ENCODE measurements around the gene FCAR.
"Not testable (repeated sequence)": the region's sequence is repeated elsewhere in the genome, so short reads cannot be mapped to it uniquely, and the experiment has no call there.

DNA sequence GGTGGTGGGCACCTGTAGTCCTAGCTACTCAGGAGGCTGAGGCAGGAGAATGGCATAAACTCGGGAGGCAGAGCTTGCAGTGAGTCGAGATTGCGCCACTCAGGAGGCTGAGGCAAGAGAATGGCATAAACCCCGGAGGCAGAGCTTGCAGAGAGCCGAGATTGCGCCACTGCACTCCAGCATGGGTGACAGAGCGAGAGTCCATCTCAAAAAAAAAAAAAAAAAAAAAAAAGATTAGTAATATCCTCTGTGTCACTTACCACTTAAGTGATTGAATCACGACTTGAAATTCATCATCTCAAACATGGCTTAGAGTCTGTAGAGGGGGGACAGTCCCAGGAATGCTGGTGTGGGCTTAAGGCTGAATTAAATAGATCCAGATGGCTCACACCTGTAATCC is 27.1 kb downstream of the FCAR start:
- not testable (repeated sequence) for TF ChIP-seq CHD2 (IDR thresholded peaks at IDR 0.05; ENCODE audit: low read length, partially characterized antibody); CTCF (IDR thresholded peaks at IDR 0.05); SIN3A (IDR thresholded peaks at IDR 0.05; ENCODE audit: borderline replicate concordance, low read depth, low read length); RFX5 (IDR thresholded peaks at IDR 0.05; ENCODE audit: low read length)
